Neural cell (in vitro differentiated cells): Measurements from ENCODE around the gene TMEM94.

Experiments
- CTCF ChIP-seq: fragments of 450-650 bp; IDR thresholded peaks from 2 replicates; pipeline ENCODE4 v1.5.1; 2014; ENCODE audit warnings: antibody characterized with exemption, mild to moderate bottlenecking, moderate library complexity; ENCODE audit not compliant: poor library complexity, severe bottlenecking
- EZH2 ChIP-seq: fragments of 200-600, 300-800 bp; shearing (Covaris generic), sonication (generic); IDR thresholded peaks from 2 replicates; pipeline ENCODE4 v1.6.1; 2014; ENCODE audit warnings: antibody characterized with exemption, low read length, borderline replicate concordance, mild to moderate bottlenecking; ENCODE audit not compliant: insufficient read depth, poor library complexity, severe bottlenecking
- POLR2AphosphoS5 ChIP-seq: IDR thresholded peaks from 2 replicates; pipeline ENCODE4 v1.6.1; 2012
- TAF1 ChIP-seq: IDR thresholded peaks from 2 replicates; pipeline ENCODE4 v1.6.1; 2012; ENCODE audit warnings: low read depth

- TF ChIP-seq CTCF, result peak; percentile 100
- TF ChIP-seq POLR2AphosphoS5, result peak; percentile 20
- no peak for TF ChIP-seq EZH2
- no peak for TF ChIP-seq TAF1
Measured at GRCh38 chr17:75515496-75516254, 59.2 kb downstream of the TMEM94 start, which contains the start of gene CASKIN2.
